OCI-LY3 (cell line): Measurements from ENCODE around the gene HNMT.

ENCODE experiments used
- EZH2phosphoT487 ChIP-seq: fragments of 200-600 bp; shearing (Covaris generic); IDR thresholded peaks from 2 replicates; pipeline ENCODE4 v1.6.1; 2018; ENCODE audit warnings: antibody characterized with exemption, mixed run types, low read depth
- TF ChIP-seq, protein P1 (sequence below): fragments of 200-600, 300-600 bp; sonication (generic); IDR thresholded peaks from 2 replicates; pipeline ENCODE4 v1.5.1; 2014; ENCODE audit warnings: antibody characterized with exemption, low read length, low read depth

DNA sequence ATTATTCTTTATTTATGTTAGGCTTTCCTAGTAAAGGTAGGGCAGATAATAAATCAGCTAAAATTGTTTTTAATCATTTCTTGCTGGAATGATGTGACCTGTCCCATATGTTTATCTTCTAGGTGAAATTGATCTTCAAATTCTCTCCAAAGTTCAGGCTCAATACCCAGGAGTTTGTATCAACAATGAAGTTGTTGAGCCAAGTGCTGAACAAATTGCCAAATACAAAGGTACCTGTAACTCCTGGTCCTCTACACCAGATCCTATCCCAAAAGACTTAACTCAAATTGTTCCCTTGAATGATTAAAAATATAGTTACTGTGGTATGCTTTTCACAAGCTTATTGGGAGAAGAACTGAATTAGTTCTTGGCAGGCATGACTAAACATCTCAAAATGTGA lies 36.5 kb downstream of the HNMT start:
- TF ChIP-seq EZH2phosphoT487 = no peak
- TF ChIP-seq, protein P1, sequence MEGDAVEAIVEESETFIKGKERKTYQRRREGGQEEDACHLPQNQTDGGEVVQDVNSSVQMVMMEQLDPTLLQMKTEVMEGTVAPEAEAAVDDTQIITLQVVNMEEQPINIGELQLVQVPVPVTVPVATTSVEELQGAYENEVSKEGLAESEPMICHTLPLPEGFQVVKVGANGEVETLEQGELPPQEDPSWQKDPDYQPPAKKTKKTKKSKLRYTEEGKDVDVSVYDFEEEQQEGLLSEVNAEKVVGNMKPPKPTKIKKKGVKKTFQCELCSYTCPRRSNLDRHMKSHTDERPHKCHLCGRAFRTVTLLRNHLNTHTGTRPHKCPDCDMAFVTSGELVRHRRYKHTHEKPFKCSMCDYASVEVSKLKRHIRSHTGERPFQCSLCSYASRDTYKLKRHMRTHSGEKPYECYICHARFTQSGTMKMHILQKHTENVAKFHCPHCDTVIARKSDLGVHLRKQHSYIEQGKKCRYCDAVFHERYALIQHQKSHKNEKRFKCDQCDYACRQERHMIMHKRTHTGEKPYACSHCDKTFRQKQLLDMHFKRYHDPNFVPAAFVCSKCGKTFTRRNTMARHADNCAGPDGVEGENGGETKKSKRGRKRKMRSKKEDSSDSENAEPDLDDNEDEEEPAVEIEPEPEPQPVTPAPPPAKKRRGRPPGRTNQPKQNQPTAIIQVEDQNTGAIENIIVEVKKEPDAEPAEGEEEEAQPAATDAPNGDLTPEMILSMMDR = no peak
